Immature natural killer cell (primary cell): ENCODE data around the gene IFNLR1. TPM values are rescaled to one million over a fixed set of nuclear protein-coding genes. Genes with fewer than 3 reads are reported as not detected.
"Not testable (repeated sequence)": the region's sequence is repeated elsewhere in the genome, so short reads cannot be mapped to it uniquely, and the experiment has no call there.

Experiments used
- DNase-seq, 3 donors: peaks; one replicate each; pipeline ENCODE4 v3.0.0; 2022; ENCODE audit warnings: mixed read lengths in 1 of 3
- H3K27ac Mint-ChIP-seq, 6 donors: one replicate each; pipeline ENCODE4 v1.8.0; 2020; ENCODE audit warnings: mixed read lengths in 6 of 6, mild to moderate bottlenecking in 5 of 6, inconsistent platforms in 4 of 6, moderate library complexity in 3 of 6
- H3K27me3 Mint-ChIP-seq, 3 donors: one replicate each; pipeline ENCODE4 v1.8.0; 2020 to 2021; ENCODE audit warnings: low read depth in 3 of 3, mild to moderate bottlenecking in 3 of 3, mixed read lengths in 3 of 3, moderate library complexity in 3 of 3, inconsistent platforms in 1 of 3
- H3K36me3 Mint-ChIP-seq, 3 donors: one replicate each; pipeline ENCODE4 v1.8.0; 2020; ENCODE audit warnings: mixed read lengths in 3 of 3, inconsistent platforms in 2 of 3, mild to moderate bottlenecking in 2 of 3
- H3K4me1 Mint-ChIP-seq, 2 donors: one replicate each; pipeline ENCODE4 v1.8.0; 2020; ENCODE audit warnings: inconsistent platforms in 2 of 2, mild to moderate bottlenecking in 2 of 2, mixed read lengths in 2 of 2, moderate library complexity in 1 of 2
- H3K4me3 Mint-ChIP-seq, 5 donors: one replicate each; pipeline ENCODE4 v1.8.0; 2020; ENCODE audit warnings: mild to moderate bottlenecking in 5 of 5, mixed read lengths in 5 of 5, inconsistent platforms in 3 of 5, moderate library complexity in 3 of 5
- H3K9me3 Mint-ChIP-seq, 6 donors: one replicate each; pipeline ENCODE4 v1.8.0; 2020; ENCODE audit warnings: mild to moderate bottlenecking in 6 of 6, mixed read lengths in 6 of 6, inconsistent platforms in 4 of 6, moderate library complexity in 3 of 6
- polyA plus RNA-seq, 3 donors: library from polyadenylated mRNA; unstranded; fragments of 300-500 nt; fragmentation: Illumina TruSeq; gene quantifications; one replicate each; pipeline ENCODE4 v1.2.3, GENCODE V29; 2021

The IFNLR1 gene
- polyA plus RNA-seq, 3 donors from 2014 or later = 0.42 TPM; not detected in 2

- H3K4me1 Mint-ChIP-seq = no peaks in the 10 kb centered on the region
- no peak overlapping the region for H3K27ac Mint-ChIP-seq
- DNase-seq = no peak
- peaks cover 0 to 4% (median under 1%) of the 10 kb centered on the region in 6 donors for H3K9me3 Mint-ChIP-seq
- no peaks in the 10 kb centered on the region for H3K36me3 Mint-ChIP-seq
- H3K27me3 Mint-ChIP-seq = peaks cover 11 to 22% (median 17%) of the 10 kb centered on the region in 3 donors
- no peak overlapping the region for H3K4me3 Mint-ChIP-seq
Observed at GRCh38 chr1:24215226-24215814, 28.2 kb upstream of the IFNLR1 start.

GRCh38 chr1:24212376-24212775 lies 25.3 kb upstream of the IFNLR1 start:
- Mint-ChIP-seq H3K9me3 (peaks cover 0 to 4% (median under 1%) of the 10 kb centered on the region in 6 donors), H3K27ac (peak overlapping the region in 1 of 6 donors; percentile 35), H3K4me1 (no peaks in the 10 kb centered on the region), H3K36me3 (no peaks in the 10 kb centered on the region), H3K27me3 (peaks cover 8 to 18% (median 10%) of the 10 kb centered on the region in 3 donors), H3K4me3 (no peak overlapping the region)
- no peak for DNase-seq

- Mint-ChIP-seq H3K27me3 (peaks cover 6 to 15% (median 8%) of the 10 kb centered on the region in 3 donors), H3K9me3 (peaks cover 0 to 4% (median under 1%) of the 10 kb centered on the region in 6 donors), H3K4me1 (no peaks in the 10 kb centered on the region), H3K27ac (no peak overlapping the region), H3K4me3 (no peak overlapping the region), H3K36me3 (no peaks in the 10 kb centered on the region)
- no peak for DNase-seq
Observed at GRCh38 chr1:24210195-24210627, 23.1 kb upstream of the IFNLR1 start.

- DNase-seq = no peak
- no peaks in the 10 kb centered on the region for H3K36me3 Mint-ChIP-seq
- H3K4me1 Mint-ChIP-seq = no peaks in the 10 kb centered on the region
- H3K27me3 Mint-ChIP-seq = peaks cover 3 to 11% (median 5%) of the 10 kb centered on the region in 3 donors
- H3K4me3 Mint-ChIP-seq = no peak overlapping the region
- no peak overlapping the region for H3K27ac Mint-ChIP-seq
- H3K9me3 Mint-ChIP-seq = peaks cover 0 to 2% (median under 1%) of the 10 kb centered on the region in 6 donors
Observed at GRCh38 chr1:24209097-24209496, 22.0 kb upstream of the IFNLR1 start.

- Mint-ChIP-seq H3K4me3 (no peak overlapping the region), H3K27ac (no peak overlapping the region), H3K4me1 (no peaks in the 10 kb centered on the region), H3K27me3 (peaks cover 0 to 11% (median 2%) of the 10 kb centered on the region in 3 donors), H3K9me3 (peaks cover 0 to 2% (median under 1%) of the 10 kb centered on the region in 6 donors), H3K36me3 (no peaks in the 10 kb centered on the region)
- no peak for DNase-seq
Observed at GRCh38 chr1:24207709-24208108, 20.6 kb upstream of the IFNLR1 start.

GRCh38 chr1:24207395-24207687 lies 20.3 kb upstream of the IFNLR1 start:
- not testable (repeated sequence) for H3K36me3 Mint-ChIP-seq, DNase-seq, H3K4me1 Mint-ChIP-seq, H3K27ac Mint-ChIP-seq, H3K9me3 Mint-ChIP-seq, H3K4me3 Mint-ChIP-seq
- peaks cover 0 to 11% (median 2%) of the 10 kb centered on the region in 3 donors for H3K27me3 Mint-ChIP-seq

GRCh38 chr1:24206516-24207394 lies 19.7 kb upstream of the IFNLR1 start:
- H3K4me3 Mint-ChIP-seq = no peak overlapping the region
- H3K4me1 Mint-ChIP-seq = no peaks in the 10 kb centered on the region
- DNase-seq = no peak
- H3K27me3 Mint-ChIP-seq = peaks cover 0 to 13% (median 2%) of the 10 kb centered on the region in 3 donors
- H3K9me3 Mint-ChIP-seq = peaks cover 0 to 2% (median under 1%) of the 10 kb centered on the region in 6 donors
- H3K36me3 Mint-ChIP-seq = no peaks in the 10 kb centered on the region
- no peak overlapping the region for H3K27ac Mint-ChIP-seq

- no peaks in the 10 kb centered on the region for H3K4me1 Mint-ChIP-seq
- no peak overlapping the region for H3K4me3 Mint-ChIP-seq
- peaks cover 0 to 13% (median 2%) of the 10 kb centered on the region in 3 donors for H3K27me3 Mint-ChIP-seq
- no peaks in the 10 kb centered on the region for H3K36me3 Mint-ChIP-seq
- H3K27ac Mint-ChIP-seq = no peak overlapping the region
- H3K9me3 Mint-ChIP-seq = no peaks in the 10 kb centered on the region
- no peak for DNase-seq
Observed at GRCh38 chr1:24206083-24206464, 19.0 kb upstream of the IFNLR1 start.

GRCh38 chr1:24205345-24206082 lies 18.4 kb upstream of the IFNLR1 start:
- Mint-ChIP-seq H3K9me3 (no peaks in the 10 kb centered on the region), H3K36me3 (no peaks in the 10 kb centered on the region), H3K4me1 (no peaks in the 10 kb centered on the region), H3K27ac (no peak overlapping the region), H3K4me3 (no peak overlapping the region), H3K27me3 (peaks cover under 1 to 15% (median 2%) of the 10 kb centered on the region in 3 donors)
- no peak for DNase-seq

GRCh38 chr1:24204116-24204515 lies 17.0 kb upstream of the IFNLR1 start:
- Mint-ChIP-seq H3K9me3 (no peaks in the 10 kb centered on the region), H3K27me3 (peaks cover 2 to 14% (median 4%) of the 10 kb centered on the region in 3 donors), H3K36me3 (no peaks in the 10 kb centered on the region), H3K27ac (no peak overlapping the region), H3K4me1 (peaks cover 0 to 4% of the 10 kb centered on the region in 2 donors), H3K4me3 (no peak overlapping the region)
- DNase-seq = no peak

GRCh38 chr1:24203404-24203803 lies 16.3 kb upstream of the IFNLR1 start:
- H3K27ac Mint-ChIP-seq = no peak overlapping the region
- peaks cover 2 to 14% (median 4%) of the 10 kb centered on the region in 3 donors for H3K27me3 Mint-ChIP-seq
- no peaks in the 10 kb centered on the region for H3K9me3 Mint-ChIP-seq
- no peak overlapping the region for H3K4me3 Mint-ChIP-seq
- peaks cover 0 to 4% of the 10 kb centered on the region in 2 donors for H3K4me1 Mint-ChIP-seq
- DNase-seq = peak in 1 of 3 donors; percentile 9
- H3K36me3 Mint-ChIP-seq = no peaks in the 10 kb centered on the region

- H3K27me3 Mint-ChIP-seq = peaks cover 2 to 11% (median 4%) of the 10 kb centered on the region in 3 donors
Observed at GRCh38 chr1:24202987-24203386, 15.9 kb upstream of the IFNLR1 start.

GRCh38 chr1:24202556-24202955 lies 15.5 kb upstream of the IFNLR1 start:
- DNase-seq = no peak
- H3K27me3 Mint-ChIP-seq = peaks cover 2 to 11% (median 4%) of the 10 kb centered on the region in 3 donors
- peaks cover 0 to 4% of the 10 kb centered on the region in 2 donors for H3K4me1 Mint-ChIP-seq
- no peaks in the 10 kb centered on the region for H3K36me3 Mint-ChIP-seq
- H3K9me3 Mint-ChIP-seq = no peaks in the 10 kb centered on the region
- no peak overlapping the region for H3K4me3 Mint-ChIP-seq
- H3K27ac Mint-ChIP-seq = no peak overlapping the region

More at GRCh38 chr1:24202987-24203386, 15.9 kb upstream of the IFNLR1 start:
- DNase-seq = no peak
- Mint-ChIP-seq H3K4me3 (no peak overlapping the region), H3K36me3 (no peaks in the 10 kb centered on the region), H3K9me3 (no peaks in the 10 kb centered on the region), H3K27ac (no peak overlapping the region), H3K4me1 (peaks cover 0 to 4% of the 10 kb centered on the region in 2 donors)
